Measurements from ENCODE around the gene LMBRD2. TPM values are rescaled to one million over a fixed set of nuclear protein-coding genes. Genes with fewer than 3 reads are reported as not detected.

Gene LMBRD2
- total and polyA plus RNA-seq, 7 donors, result 0.60 to 16.1 (median 9.8) TPM

- Histone ChIP-seq H3K36me3 (peaks cover 0 to 93% (median 3%) of the 10 kb centered on the region in 4 donors), H3K4me1 (peaks cover 0 to 13% (median 4%) of the 10 kb centered on the region in 4 donors), H3K9me3 (no peaks in the 10 kb centered on the region), H3K27ac (no peak overlapping the region), H3K4me3 (no peak overlapping the region), H3K27me3 (no peaks in the 10 kb centered on the region)
- intact Hi-C loops (cut with DNase I), result no loop called here
- TF ChIP-seq POLR2AphosphoS5 (IDR thresholded peaks at IDR 0.05), result no peak
- no peak for TF ChIP-seq POLR2A (IDR thresholded peaks at IDR 0.05)
- no peak for TF ChIP-seq EP300 (IDR thresholded peaks at IDR 0.05)
- no peak for TF ChIP-seq CTCF (IDR thresholded peaks at IDR 0.05)
- no peak for DNase-seq
- 58 to 85% methylated on average over 3 of the region's 3 CpGs for WGBS, 2 donors
Measured at GRCh38 chr5:36160617-36161016, 8.9 kb upstream of the LMBRD2 start.

GRCh38 chr5:36158144-36158543 is 6.5 kb upstream of the LMBRD2 start:
- no peak for TF ChIP-seq CTCF (IDR thresholded peaks at IDR 0.05)
- no peak for TF ChIP-seq POLR2AphosphoS5 (IDR thresholded peaks at IDR 0.05)
- Histone ChIP-seq H3K36me3 (peaks cover 0 to 86% (median 0%) of the 10 kb centered on the region in 4 donors), H3K27ac (no peak overlapping the region), H3K9me3 (no peaks in the 10 kb centered on the region), H3K27me3 (no peaks in the 10 kb centered on the region), H3K4me3 (no peak overlapping the region), H3K4me1 (peaks cover 0 to 24% (median 9%) of the 10 kb centered on the region in 4 donors)
- DNase-seq, result no peak
- intact Hi-C loops (cut with DNase I), result no loop called here
- 70 to 88% methylated on average over 2 of the region's 2 CpGs for WGBS, 2 donors

- no peaks in the 10 kb centered on the region for H3K27me3 ChIP-seq
- DNase-seq, result no peak
- intact Hi-C loops (cut with DNase I), result no loop called here
- peaks cover 0 to 71% (median 0%) of the 10 kb centered on the region in 4 donors for H3K36me3 ChIP-seq
- H3K9me3 ChIP-seq, result no peaks in the 10 kb centered on the region
- H3K27ac ChIP-seq, result no peak overlapping the region
- TF ChIP-seq POLR2A (IDR thresholded peaks at IDR 0.05), result no peak
- no peak for TF ChIP-seq EP300 (IDR thresholded peaks at IDR 0.05)
- no peak for TF ChIP-seq CTCF (IDR thresholded peaks at IDR 0.05)
- TF ChIP-seq POLR2AphosphoS5 (IDR thresholded peaks at IDR 0.05), result no peak
- 79 to 88% methylated on average over 1 of the region's 1 CpG for WGBS, 2 donors
- H3K4me1 ChIP-seq, result peaks cover 0 to 31% (median 12%) of the 10 kb centered on the region in 4 donors
- H3K4me3 ChIP-seq, result no peak overlapping the region
Measured at GRCh38 chr5:36156619-36157018, 4.9 kb upstream of the LMBRD2 start.

- Histone ChIP-seq H3K4me1 (peaks cover 0 to 31% (median 13%) of the 10 kb centered on the region in 4 donors), H3K27ac (no peak overlapping the region), H3K36me3 (peaks cover 0 to 66% (median 0%) of the 10 kb centered on the region in 4 donors), H3K27me3 (no peaks in the 10 kb centered on the region), H3K4me3 (no peak overlapping the region), H3K9me3 (no peaks in the 10 kb centered on the region)
- 85 to 86% methylated on average over 4 of the region's 4 CpGs for WGBS, 2 donors
- no peak for TF ChIP-seq CTCF (IDR thresholded peaks at IDR 0.05)
- no peak for TF ChIP-seq POLR2AphosphoS5 (IDR thresholded peaks at IDR 0.05)
- no peak for TF ChIP-seq EP300 (IDR thresholded peaks at IDR 0.05)
- TF ChIP-seq POLR2A (IDR thresholded peaks at IDR 0.05), result no peak
- no peak for DNase-seq
- intact Hi-C loops (cut with DNase I), result no loop called here
Measured at GRCh38 chr5:36156121-36156601, 4.5 kb upstream of the LMBRD2 start.

- Histone ChIP-seq H3K9me3 (no peaks in the 10 kb centered on the region), H3K27ac (no peak overlapping the region), H3K4me3 (no peak overlapping the region), H3K36me3 (peaks cover 0 to 60% (median 0%) of the 10 kb centered on the region in 4 donors), H3K4me1 (peaks cover 0 to 38% (median 17%) of the 10 kb centered on the region in 4 donors), H3K27me3 (no peaks in the 10 kb centered on the region)
- intact Hi-C loops (cut with DNase I), result no loop called here
- DNase-seq, result no peak
- TF ChIP-seq POLR2AphosphoS5 (IDR thresholded peaks at IDR 0.05) (no peak), EP300 (IDR thresholded peaks at IDR 0.05) (no peak)
- 94 to 95% methylated on average over 7 of the region's 7 CpGs for WGBS, 2 donors
Measured at GRCh38 chr5:36155291-36155690, 3.6 kb upstream of the LMBRD2 start.

Data from sigmoid colon (tissue), 7 donors.